Measurements from ENCODE around the gene NAV1.
"Not testable (repeated sequence)": the region's sequence is repeated elsewhere in the genome, so short reads cannot be mapped to it uniquely, and the experiment has no call there.

NAV1 gene
- 6.4 reads per million, percentile 24 among the genes with 10 or more reads in this experiment for total RNA-seq

- no peak for DNase-seq
These were observed at the start of gene NAV1 for GRCh38 chr1:201538612-201539551. Gene NAV1 (plus strand): TSS chr1:201539127. CDS start chr1:201622885, 83,758 bp downstream.

- no peak for DNase-seq
These were observed 49.2 kb upstream of the NAV1 start for GRCh38 chr1:201489643-201490261.

- DNase-seq, result no peak
These were observed 48.2 kb upstream of the NAV1 start for GRCh38 chr1:201490708-201491131.

GRCh38 chr1:201491896-201492511, 46.9 kb upstream of the NAV1 start:
- no peak for DNase-seq

- not testable (repeated sequence) for DNase-seq
These were observed 45.8 kb upstream of the NAV1 start for GRCh38 chr1:201493026-201493656.

GRCh38 chr1:201493757-201494617, 44.9 kb upstream of the NAV1 start:
- no peak for DNase-seq

- DNase-seq, result no peak
These were observed 43.2 kb upstream of the NAV1 start for GRCh38 chr1:201495551-201496295.

GRCh38 chr1:201496296-201496690, 42.6 kb upstream of the NAV1 start:
- no peak for DNase-seq

- DNase-seq, result no peak
These were observed 40.9 kb upstream of the NAV1 start for GRCh38 chr1:201497935-201498509.

GRCh38 chr1:201498621-201499020, 40.3 kb upstream of the NAV1 start:
- DNase-seq, result no peak

- no peak for DNase-seq
These were observed 39.7 kb upstream of the NAV1 start for GRCh38 chr1:201499191-201499590.

GRCh38 chr1:201499795-201500669, 38.9 kb upstream of the NAV1 start:
- no peak for DNase-seq

- no peak for DNase-seq
These were observed 38.2 kb upstream of the NAV1 start for GRCh38 chr1:201500670-201501120.

- DNase-seq, result no peak
These were observed 37.8 kb upstream of the NAV1 start for GRCh38 chr1:201501144-201501543.

- DNase-seq, result no peak
These were observed 37.0 kb upstream of the NAV1 start for GRCh38 chr1:201501812-201502510.

GRCh38 chr1:201502511-201502857, 36.4 kb upstream of the NAV1 start:
- no peak for DNase-seq

- DNase-seq, result no peak
These were observed 35.3 kb upstream of the NAV1 start for GRCh38 chr1:201503397-201504176.

- DNase-seq, result no peak
These were observed 34.7 kb upstream of the NAV1 start for GRCh38 chr1:201504179-201504631.
